HG03558 (cell line): Measurements from ENCODE around the gene NUP43.
"Not testable (repeated sequence)": the region's sequence is repeated elsewhere in the genome, so short reads cannot be mapped to it uniquely, and the experiment has no call there.

Experiments used
- ATAC-seq: cut with Tn5 transposase; IDR thresholded peaks from one replicate; pipeline ENCODE4 v1.9.1; 2021; ENCODE audit warnings: moderate number of reproducible peaks; ENCODE audit not compliant: unreplicated experiment; ENCODE audit errors: extremely low read depth

NUP43 gene

DNA sequence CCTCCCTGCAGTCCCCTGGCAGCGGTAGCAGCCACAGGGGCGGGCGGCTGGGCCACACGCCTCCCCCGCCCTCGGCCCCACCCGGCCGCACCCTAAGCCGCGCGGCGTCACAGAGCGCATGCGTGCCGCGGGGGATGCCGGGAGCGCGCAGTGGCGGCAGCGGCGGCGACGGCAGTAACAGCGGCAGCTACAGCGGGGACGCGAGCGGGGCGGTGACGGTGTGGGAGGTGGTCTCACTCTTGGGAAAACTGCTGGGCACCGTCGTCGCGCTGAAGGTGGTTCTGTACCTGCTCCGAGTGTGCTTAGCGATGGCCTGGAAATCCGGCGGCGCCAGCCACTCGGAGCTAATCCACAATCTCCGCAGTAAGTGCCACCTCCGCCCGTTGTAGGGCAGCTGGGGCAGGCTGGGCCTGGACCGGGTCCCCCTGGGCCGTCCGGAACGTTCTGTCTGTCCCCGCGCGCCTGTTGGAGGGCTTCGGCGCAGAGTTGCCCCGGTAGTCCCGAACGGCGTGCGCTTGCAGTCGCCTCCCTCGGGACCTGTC is 3.3 kb upstream of the NUP43 start, which contains the start of gene PCMT1:
TSS of gene PCMT1 (plus strand) at position 148 of the 542 bp plus-strand sequence. CDS start at position 309, 161 bp downstream.
- peak; percentile 80 for ATAC-seq

GRCh38 chr6:149749082-149749593 is 2.8 kb upstream of the NUP43 start:
- not testable (repeated sequence) for ATAC-seq

DNA sequence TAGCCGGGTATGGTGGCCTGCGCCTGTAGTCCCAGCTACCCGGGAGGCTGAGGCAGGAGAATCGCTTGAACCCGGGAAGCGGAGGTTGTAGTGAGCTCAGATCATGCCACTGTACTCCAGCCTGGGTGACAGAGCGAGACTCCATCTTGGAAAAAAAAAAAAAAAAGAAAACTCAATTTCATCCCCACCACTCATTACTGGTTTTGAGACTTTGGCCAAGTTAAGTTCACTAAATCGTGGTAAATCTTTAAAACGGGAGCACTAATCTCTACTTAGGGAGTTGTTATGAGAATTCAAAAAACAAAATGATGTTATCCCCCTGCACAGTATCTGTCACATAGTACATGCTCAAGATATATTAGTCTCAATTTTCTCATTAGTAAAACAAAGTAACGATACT is 1.1 kb downstream of the NUP43 start:
- ATAC-seq: not testable (repeated sequence)

- no peak for ATAC-seq
These were observed 11.4 kb downstream of the NUP43 start for GRCh38 chr6:149734915-149735314.

- ATAC-seq: no peak
These were observed 13.1 kb downstream of the NUP43 start for GRCh38 chr6:149733089-149733720.

- ATAC-seq: no peak
These were observed 16.5 kb downstream of the NUP43 start for GRCh38 chr6:149729824-149730223.

- no peak for ATAC-seq
These were observed 17.7 kb downstream of the NUP43 start for GRCh38 chr6:149728499-149729234.

GRCh38 chr6:149727793-149728498 is 18.4 kb downstream of the NUP43 start:
- ATAC-seq: no peak

DNA sequence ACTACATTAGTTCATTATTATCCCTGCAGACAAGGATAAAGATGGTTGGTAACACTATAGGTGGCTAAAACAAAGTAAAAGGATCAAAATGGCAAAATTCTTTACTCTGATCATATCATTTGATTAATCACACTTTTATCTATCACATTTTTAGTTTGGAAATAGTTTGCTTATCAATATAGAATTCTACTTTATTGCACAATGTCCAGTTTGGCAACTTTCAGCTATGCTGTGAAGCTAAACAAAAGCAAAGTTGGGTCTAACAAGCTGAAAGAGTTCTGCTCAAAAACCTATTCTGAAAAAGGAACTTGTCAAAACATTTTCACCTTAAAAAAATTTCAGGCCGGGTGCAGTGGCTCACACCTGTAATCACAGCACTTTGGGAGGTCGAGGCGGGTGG is 20.5 kb downstream of the NUP43 start:
- ATAC-seq: no peak

DNA sequence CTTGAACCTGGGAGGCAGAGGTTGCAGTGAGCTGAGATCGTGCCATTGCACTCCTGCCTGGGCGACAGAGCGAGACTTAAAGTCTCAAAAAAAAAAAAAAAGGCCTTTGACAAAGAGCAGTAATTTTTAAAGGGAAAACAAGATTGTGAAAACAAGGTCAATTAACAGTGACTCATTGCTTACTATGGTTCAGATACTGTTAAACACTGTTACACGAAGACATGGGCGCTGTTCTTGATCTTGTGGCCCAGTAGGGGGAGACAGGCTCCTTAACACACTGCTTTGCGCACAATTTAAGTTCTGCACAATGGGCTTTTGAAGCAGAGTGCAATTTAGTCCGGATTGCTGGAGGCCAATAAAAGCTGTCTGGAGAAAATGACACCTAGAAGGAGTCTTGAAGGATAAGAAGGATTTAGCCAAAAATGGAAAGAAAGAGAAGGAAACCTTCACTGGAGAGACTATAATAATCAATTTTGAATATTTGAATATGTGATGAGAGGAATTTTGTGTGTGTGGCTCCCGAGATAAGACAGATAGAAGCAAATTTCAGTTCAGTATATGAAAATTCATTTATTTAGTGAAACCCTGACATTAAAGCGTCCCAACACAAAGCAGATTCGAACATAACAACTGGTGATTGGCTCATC is 22.4 kb downstream of the NUP43 start:
- ATAC-seq: no peak

DNA sequence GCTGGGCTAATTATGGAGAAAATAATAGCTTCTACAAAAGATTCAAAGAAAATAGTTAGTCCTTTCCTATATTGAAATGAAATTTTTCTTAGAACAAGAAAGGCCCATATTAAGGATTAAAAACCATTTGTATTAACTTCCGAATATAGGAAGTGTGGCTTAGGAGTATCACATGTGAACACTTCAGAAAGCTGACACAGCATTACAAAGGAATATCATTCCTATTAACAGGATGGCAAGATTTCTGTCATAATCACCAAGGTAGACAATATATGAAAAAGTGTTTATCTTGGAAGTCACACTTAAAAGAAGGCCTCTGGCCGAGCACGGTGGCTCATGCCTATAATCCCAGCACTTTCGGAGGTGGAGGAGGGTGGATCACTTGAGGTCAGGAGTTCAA is 23.1 kb downstream of the NUP43 start:
- ATAC-seq: no peak

DNA sequence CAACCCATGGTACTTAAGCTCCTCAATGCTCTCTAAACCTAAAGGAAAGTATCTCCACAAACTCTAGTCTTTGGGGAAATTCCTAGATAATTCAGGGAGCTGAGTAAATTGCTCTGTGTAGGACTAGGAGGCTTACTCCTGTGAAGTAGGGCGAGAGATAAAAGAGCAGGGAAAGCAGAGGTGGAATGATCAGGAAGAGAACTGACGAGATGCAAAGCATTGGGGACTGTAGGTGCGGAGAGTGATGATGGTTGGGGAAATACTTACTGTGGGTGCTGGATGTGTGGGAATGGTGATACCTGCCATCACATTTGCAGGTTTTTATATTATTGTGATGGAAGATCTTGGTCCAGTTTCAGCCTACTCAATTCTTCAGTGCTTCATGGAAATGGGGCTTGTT is 26.8 kb downstream of the NUP43 start:
- ATAC-seq: no peak

GRCh38 chr6:149717588-149718458 is 28.5 kb downstream of the NUP43 start, which contains the start of gene LATS1:
LATS1 (minus strand) TSS chr6:149718101; CDS start chr6:149702126, 15,975 bp downstream.
- peak; percentile 51 for ATAC-seq

DNA sequence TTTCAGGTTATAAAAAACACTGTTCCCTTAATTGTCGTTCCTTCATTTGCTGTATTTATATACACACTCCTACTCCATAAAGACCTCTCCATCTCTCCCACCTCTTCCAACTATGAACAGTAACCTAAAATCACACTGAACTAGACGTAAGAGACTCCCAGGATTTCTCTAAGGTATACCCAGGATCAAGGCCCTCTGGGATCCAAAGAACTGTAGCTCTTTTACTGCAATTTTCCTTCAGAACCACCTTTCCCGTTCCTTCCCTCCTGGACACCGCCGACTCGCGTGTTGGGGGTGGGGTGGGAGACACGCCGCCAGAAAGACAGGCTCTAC is 29.1 kb downstream of the NUP43 start:
- no peak for ATAC-seq

- no peak for ATAC-seq
These were observed 30.0 kb downstream of the NUP43 start for GRCh38 chr6:149716181-149716963.

DNA sequence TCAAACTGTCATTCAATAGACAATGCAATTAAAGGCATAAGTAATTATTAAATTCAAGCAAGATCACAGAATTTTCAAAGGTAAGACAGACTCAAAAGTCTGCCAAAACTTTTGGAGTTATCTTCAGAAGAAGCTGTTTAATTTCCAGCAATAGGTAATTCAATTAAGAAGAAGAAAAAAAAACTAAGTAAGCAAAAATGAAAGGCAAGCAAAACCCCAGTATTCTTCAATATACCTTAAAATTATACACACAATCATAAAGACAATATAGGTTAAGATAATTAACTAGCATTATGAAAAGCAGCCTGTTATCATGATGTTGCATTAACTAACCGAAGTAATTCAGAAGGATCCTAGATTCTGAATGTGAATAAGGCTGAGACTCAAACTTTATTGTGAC is 31.9 kb downstream of the NUP43 start:
- ATAC-seq: no peak

GRCh38 chr6:149711711-149712110 is 34.6 kb downstream of the NUP43 start:
- ATAC-seq: no peak

DNA sequence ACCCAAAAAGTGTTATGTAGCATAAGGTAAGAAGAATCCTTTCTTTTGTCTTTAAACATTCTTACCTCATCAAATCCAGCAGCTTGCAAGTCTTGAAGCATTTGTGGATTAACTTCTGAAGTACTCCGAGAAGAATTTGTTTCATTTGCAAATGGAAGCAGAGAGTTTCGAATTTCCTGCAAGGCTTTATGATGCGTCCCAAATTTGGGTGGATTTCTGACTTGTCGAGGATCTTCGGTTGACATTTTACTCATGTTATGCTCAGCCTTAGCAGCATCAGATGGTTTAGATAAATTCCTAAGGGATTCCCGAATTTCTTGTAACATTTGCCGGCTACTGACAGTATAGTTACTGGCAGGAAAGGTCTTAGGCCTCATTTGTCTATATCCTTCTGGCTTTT is 44.6 kb downstream of the NUP43 start:
- ATAC-seq: no peak

- ATAC-seq: no peak
These were observed 47.2 kb downstream of the NUP43 start for GRCh38 chr6:149699150-149699549.
